Measurements from ENCODE around the gene MLXIPL. TPM values are rescaled to one million over a fixed set of nuclear protein-coding genes. Genes with fewer than 3 reads are reported as not detected.

Gene MLXIPL
- polyA plus RNA-seq, 1 donor from 2014 or later: 1.8 TPM

- H3K27ac ChIP-seq (ENCODE audit: low read length): no peak overlapping the region
- no peak overlapping the region for H2AFZ ChIP-seq (ENCODE audit: low read depth, low read length)
- H3K36me3 ChIP-seq (ENCODE audit: insufficient read depth, low read length): no peaks in the 10 kb centered on the region
- no peak overlapping the region for H3K4me2 ChIP-seq (ENCODE audit: low read length)
- no peak overlapping the region for H3K9ac ChIP-seq (ENCODE audit: low read length)
- H3K9me3 ChIP-seq (ENCODE audit: low read length): no peaks in the 10 kb centered on the region
- H3K9me2 ChIP-seq (ENCODE audit: insufficient read depth, low read length): no peaks in the 10 kb centered on the region
- TF ChIP-seq, protein P1, sequence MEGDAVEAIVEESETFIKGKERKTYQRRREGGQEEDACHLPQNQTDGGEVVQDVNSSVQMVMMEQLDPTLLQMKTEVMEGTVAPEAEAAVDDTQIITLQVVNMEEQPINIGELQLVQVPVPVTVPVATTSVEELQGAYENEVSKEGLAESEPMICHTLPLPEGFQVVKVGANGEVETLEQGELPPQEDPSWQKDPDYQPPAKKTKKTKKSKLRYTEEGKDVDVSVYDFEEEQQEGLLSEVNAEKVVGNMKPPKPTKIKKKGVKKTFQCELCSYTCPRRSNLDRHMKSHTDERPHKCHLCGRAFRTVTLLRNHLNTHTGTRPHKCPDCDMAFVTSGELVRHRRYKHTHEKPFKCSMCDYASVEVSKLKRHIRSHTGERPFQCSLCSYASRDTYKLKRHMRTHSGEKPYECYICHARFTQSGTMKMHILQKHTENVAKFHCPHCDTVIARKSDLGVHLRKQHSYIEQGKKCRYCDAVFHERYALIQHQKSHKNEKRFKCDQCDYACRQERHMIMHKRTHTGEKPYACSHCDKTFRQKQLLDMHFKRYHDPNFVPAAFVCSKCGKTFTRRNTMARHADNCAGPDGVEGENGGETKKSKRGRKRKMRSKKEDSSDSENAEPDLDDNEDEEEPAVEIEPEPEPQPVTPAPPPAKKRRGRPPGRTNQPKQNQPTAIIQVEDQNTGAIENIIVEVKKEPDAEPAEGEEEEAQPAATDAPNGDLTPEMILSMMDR (IDR thresholded peaks at IDR 0.05; ENCODE audit: poor library complexity, severe bottlenecking): no peak
- TF ChIP-seq MXI1 (conservative IDR thresholded peaks at IDR 0.05; ENCODE audit: poor library complexity, severe bottlenecking): no peak
- no peak for TF ChIP-seq POLR2AphosphoS5 (IDR thresholded peaks at IDR 0.05)
- no peak for TF ChIP-seq EZH2 (IDR thresholded peaks at IDR 0.05; ENCODE audit: borderline replicate concordance, insufficient read depth, low read length, poor library complexity, severe bottlenecking)
- TF ChIP-seq, protein P2, sequence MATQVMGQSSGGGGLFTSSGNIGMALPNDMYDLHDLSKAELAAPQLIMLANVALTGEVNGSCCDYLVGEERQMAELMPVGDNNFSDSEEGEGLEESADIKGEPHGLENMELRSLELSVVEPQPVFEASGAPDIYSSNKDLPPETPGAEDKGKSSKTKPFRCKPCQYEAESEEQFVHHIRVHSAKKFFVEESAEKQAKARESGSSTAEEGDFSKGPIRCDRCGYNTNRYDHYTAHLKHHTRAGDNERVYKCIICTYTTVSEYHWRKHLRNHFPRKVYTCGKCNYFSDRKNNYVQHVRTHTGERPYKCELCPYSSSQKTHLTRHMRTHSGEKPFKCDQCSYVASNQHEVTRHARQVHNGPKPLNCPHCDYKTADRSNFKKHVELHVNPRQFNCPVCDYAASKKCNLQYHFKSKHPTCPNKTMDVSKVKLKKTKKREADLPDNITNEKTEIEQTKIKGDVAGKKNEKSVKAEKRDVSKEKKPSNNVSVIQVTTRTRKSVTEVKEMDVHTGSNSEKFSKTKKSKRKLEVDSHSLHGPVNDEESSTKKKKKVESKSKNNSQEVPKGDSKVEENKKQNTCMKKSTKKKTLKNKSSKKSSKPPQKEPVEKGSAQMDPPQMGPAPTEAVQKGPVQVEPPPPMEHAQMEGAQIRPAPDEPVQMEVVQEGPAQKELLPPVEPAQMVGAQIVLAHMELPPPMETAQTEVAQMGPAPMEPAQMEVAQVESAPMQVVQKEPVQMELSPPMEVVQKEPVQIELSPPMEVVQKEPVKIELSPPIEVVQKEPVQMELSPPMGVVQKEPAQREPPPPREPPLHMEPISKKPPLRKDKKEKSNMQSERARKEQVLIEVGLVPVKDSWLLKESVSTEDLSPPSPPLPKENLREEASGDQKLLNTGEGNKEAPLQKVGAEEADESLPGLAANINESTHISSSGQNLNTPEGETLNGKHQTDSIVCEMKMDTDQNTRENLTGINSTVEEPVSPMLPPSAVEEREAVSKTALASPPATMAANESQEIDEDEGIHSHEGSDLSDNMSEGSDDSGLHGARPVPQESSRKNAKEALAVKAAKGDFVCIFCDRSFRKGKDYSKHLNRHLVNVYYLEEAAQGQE (IDR thresholded peaks at IDR 0.05; ENCODE audit: borderline replicate concordance): no peak
- no peak for TF ChIP-seq RAD21 (conservative IDR thresholded peaks at IDR 0.05)
- TF ChIP-seq TAF1 (IDR thresholded peaks at IDR 0.05; ENCODE audit: low read depth): no peak
- no peak for TF ChIP-seq EP300 (conservative IDR thresholded peaks at IDR 0.05; ENCODE audit: poor library complexity, severe bottlenecking)
- no peak for TF ChIP-seq SMC3 (conservative IDR thresholded peaks at IDR 0.05; ENCODE audit: poor library complexity)
- no peaks in the 10 kb centered on the region for H4K20me1 ChIP-seq (ENCODE audit: insufficient read depth)
- no peak overlapping the region for H3K4me3 ChIP-seq (ENCODE audit: low read length)
- H3K79me2 ChIP-seq (replicated peaks; ENCODE audit: insufficient read depth, low read length): no peaks in the 10 kb centered on the region
- H3K27me3 ChIP-seq (ENCODE audit: insufficient read depth, low read depth, low read length): peaks cover 23% of the 10 kb centered on the region
- H3F3A ChIP-seq (ENCODE audit: insufficient read depth, low read length, poor library complexity, severe bottlenecking): no peaks in the 10 kb centered on the region
Observed at GRCh38 chr7:73628504-73628903, 4.2 kb upstream of the MLXIPL start.

- Histone ChIP-seq H3K9me2 (ENCODE audit: insufficient read depth, low read length) (no peaks in the 10 kb centered on the region), H3K79me2 (replicated peaks; ENCODE audit: insufficient read depth, low read length) (no peaks in the 10 kb centered on the region), H3K4me3 (ENCODE audit: low read length) (no peak overlapping the region), H3K36me3 (ENCODE audit: insufficient read depth, low read length) (no peaks in the 10 kb centered on the region), H3F3A (ENCODE audit: insufficient read depth, low read length, poor library complexity, severe bottlenecking) (no peaks in the 10 kb centered on the region), H3K4me2 (ENCODE audit: low read length) (no peak overlapping the region), H3K9me3 (ENCODE audit: low read length) (no peaks in the 10 kb centered on the region), H4K20me1 (ENCODE audit: insufficient read depth) (no peaks in the 10 kb centered on the region), H2AFZ (ENCODE audit: low read depth, low read length) (no peak overlapping the region), H3K9ac (ENCODE audit: low read length) (no peak overlapping the region), H3K27me3 (ENCODE audit: insufficient read depth, low read depth, low read length) (peaks cover 36% of the 10 kb centered on the region), H3K27ac (ENCODE audit: low read length) (no peak overlapping the region)
- TF ChIP-seq TAF1 (IDR thresholded peaks at IDR 0.05; ENCODE audit: low read depth) (no peak), EZH2 (IDR thresholded peaks at IDR 0.05; ENCODE audit: borderline replicate concordance, insufficient read depth, low read length, poor library complexity, severe bottlenecking) (no peak), SMC3 (conservative IDR thresholded peaks at IDR 0.05; ENCODE audit: poor library complexity) (no peak), POLR2AphosphoS5 (IDR thresholded peaks at IDR 0.05) (no peak), RAD21 (conservative IDR thresholded peaks at IDR 0.05) (no peak), MXI1 (conservative IDR thresholded peaks at IDR 0.05; ENCODE audit: poor library complexity, severe bottlenecking) (no peak), EP300 (conservative IDR thresholded peaks at IDR 0.05; ENCODE audit: poor library complexity, severe bottlenecking) (no peak)
- TF ChIP-seq, protein P1 (IDR thresholded peaks at IDR 0.05; ENCODE audit: poor library complexity, severe bottlenecking): no peak
- TF ChIP-seq, protein P2 (IDR thresholded peaks at IDR 0.05; ENCODE audit: borderline replicate concordance): no peak
Observed at GRCh38 chr7:73626814-73627213, 2.5 kb upstream of the MLXIPL start.

All from neural cell (in vitro differentiated cells).